HG02840 (cell line): Measurements from ENCODE around the gene LRRC37A2.
"Not testable (repeated sequence)": the region's sequence is repeated elsewhere in the genome, so short reads cannot be mapped to it uniquely, and the experiment has no call there.

Experiments used
- ATAC-seq: cut with Tn5 transposase; IDR thresholded peaks from one replicate; pipeline ENCODE4 v1.9.1; 2021; ENCODE audit warnings: mild to moderate bottlenecking, moderate library complexity, moderate number of reproducible peaks; ENCODE audit not compliant: unreplicated experiment, low FRiP score

Gene LRRC37A2

GRCh38 chr17:46512168-46512567, at the start of gene LRRC37A2:
Gene LRRC37A2, plus strand, starts transcription at chr17:46512468. Its CDS starts 245 bp downstream, at chr17:46512713.
- ATAC-seq: not testable (repeated sequence)

- not testable (repeated sequence) for ATAC-seq
These were observed 44.6 kb upstream of the LRRC37A2 start for GRCh38 chr17:46467618-46468017.

GRCh38 chr17:46474489-46474888, 37.8 kb upstream of the LRRC37A2 start:
- ATAC-seq: not testable (repeated sequence)

GRCh38 chr17:46475583-46475982, 36.7 kb upstream of the LRRC37A2 start:
- not testable (repeated sequence) for ATAC-seq

GRCh38 chr17:46478823-46479222, 33.4 kb upstream of the LRRC37A2 start:
- not testable (repeated sequence) for ATAC-seq

GRCh38 chr17:46481310-46481709, 31.0 kb upstream of the LRRC37A2 start:
- ATAC-seq: not testable (repeated sequence)

GRCh38 chr17:46492021-46492420, 20.2 kb upstream of the LRRC37A2 start:
- ATAC-seq: not testable (repeated sequence)

- not testable (repeated sequence) for ATAC-seq
These were observed 12.7 kb upstream of the LRRC37A2 start for GRCh38 chr17:46499437-46500139.

- not testable (repeated sequence) for ATAC-seq
These were observed 6.4 kb upstream of the LRRC37A2 start for GRCh38 chr17:46505896-46506295.

GRCh38 chr17:46534716-46535115, 22.4 kb downstream of the LRRC37A2 start:
- ATAC-seq: not testable (repeated sequence)

- ATAC-seq: not testable (repeated sequence)
These were observed 36.3 kb downstream of the LRRC37A2 start for GRCh38 chr17:46548607-46549006.

- ATAC-seq: not testable (repeated sequence)
These were observed 46.9 kb downstream of the LRRC37A2 start for GRCh38 chr17:46559155-46559554.

- not testable (repeated sequence) for ATAC-seq
These were observed 47.8 kb downstream of the LRRC37A2 start for GRCh38 chr17:46560048-46560447.

GRCh38 chr17:46566284-46566683, 54.0 kb downstream of the LRRC37A2 start:
- not testable (repeated sequence) for ATAC-seq

- ATAC-seq: not testable (repeated sequence)
These were observed 54.7 kb downstream of the LRRC37A2 start for GRCh38 chr17:46566980-46567379.

GRCh38 chr17:46571796-46572195, 59.5 kb downstream of the LRRC37A2 start:
- not testable (repeated sequence) for ATAC-seq

- peak; percentile 83 for ATAC-seq
These were observed 67.1 kb downstream of the LRRC37A2 start, which contains the start of gene ARL17A for GRCh38 chr17:46579083-46580075. Gene ARL17A, minus strand, starts transcription at chr17:46579691. Its CDS starts 3,369 bp downstream, at chr17:46576322.

- ATAC-seq: not testable (repeated sequence)
These were observed 67.8 kb downstream of the LRRC37A2 start for GRCh38 chr17:46580082-46580481.

GRCh38 chr17:46585444-46585843, 73.2 kb downstream of the LRRC37A2 start:
- ATAC-seq: not testable (repeated sequence)
